GF-D8 (cell line): Measurements from ENCODE around the gene GKN1.

ENCODE experiments used
- DNase-seq: peaks from one replicate; lab custom pipeline; 2025; lab: John Stamatoyannopoulos, UW

Gene GKN1

GRCh38 chr2:69007603-69008002 is 33.2 kb downstream of the GKN1 start:
- no peak for DNase-seq

DNA sequence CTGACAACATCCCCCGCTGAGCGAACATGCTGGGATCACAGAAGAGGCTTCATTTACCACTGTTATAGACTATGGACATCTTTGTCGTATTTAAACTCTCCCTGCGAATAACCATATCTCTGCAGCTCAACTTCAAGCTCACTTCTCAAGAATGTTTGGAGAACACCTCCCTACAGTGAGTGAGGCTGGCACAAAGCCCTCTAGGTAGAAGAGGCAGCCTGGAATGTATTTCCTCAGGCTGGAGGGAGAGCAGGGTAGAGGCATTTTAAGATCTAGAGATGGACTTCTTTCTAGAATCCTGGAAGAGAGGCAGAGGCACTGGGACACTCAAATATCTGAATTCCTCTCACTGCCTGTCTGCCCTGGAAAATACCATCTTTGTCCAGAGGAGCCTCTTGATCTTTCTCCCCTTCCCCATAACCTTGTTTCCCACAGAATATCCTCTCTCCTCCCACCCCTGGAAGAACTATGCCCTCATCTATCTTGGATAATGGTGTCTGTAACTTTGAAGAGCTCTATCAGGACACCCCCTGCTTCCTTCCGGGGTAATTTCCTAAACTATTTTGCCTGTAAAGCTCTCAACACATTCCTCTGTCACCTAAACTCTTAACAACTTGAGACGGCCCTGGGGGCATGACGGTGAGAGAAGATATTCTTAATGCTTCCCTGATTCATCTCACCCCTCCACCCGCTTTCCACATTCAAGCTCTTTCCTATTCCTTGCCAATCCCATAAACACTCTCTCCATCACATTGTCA is 36.2 kb downstream of the GKN1 start:
- no peak for DNase-seq

DNA sequence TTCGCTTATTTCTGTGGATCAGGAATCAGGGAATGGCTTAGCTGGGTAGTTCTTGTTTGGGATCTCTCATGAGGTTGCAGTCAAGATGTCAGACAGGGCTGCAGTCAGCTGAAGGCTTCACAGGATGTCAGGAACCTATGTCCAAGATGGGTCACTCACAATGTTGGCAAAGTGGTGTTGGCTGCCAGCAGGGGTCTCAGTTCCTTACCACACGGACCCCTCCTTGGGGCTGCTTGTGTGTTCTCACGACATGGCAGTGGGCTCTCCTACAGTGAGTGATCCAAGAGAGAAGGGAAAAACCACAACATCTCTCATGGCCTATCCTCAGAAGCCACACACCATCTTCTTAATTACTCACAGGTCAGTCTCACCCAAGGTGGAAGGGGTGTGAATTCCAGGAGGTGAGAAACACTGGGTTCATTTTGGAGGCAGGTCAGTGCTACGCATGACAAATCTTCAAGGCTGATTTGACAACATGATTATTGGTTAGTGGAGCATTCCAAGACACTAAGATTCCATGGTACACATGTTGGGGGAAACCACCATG is 37.2 kb downstream of the GKN1 start:
- DNase-seq, result no peak

- DNase-seq, result no peak
These were observed 38.1 kb downstream of the GKN1 start for GRCh38 chr2:69012310-69013141.

DNA sequence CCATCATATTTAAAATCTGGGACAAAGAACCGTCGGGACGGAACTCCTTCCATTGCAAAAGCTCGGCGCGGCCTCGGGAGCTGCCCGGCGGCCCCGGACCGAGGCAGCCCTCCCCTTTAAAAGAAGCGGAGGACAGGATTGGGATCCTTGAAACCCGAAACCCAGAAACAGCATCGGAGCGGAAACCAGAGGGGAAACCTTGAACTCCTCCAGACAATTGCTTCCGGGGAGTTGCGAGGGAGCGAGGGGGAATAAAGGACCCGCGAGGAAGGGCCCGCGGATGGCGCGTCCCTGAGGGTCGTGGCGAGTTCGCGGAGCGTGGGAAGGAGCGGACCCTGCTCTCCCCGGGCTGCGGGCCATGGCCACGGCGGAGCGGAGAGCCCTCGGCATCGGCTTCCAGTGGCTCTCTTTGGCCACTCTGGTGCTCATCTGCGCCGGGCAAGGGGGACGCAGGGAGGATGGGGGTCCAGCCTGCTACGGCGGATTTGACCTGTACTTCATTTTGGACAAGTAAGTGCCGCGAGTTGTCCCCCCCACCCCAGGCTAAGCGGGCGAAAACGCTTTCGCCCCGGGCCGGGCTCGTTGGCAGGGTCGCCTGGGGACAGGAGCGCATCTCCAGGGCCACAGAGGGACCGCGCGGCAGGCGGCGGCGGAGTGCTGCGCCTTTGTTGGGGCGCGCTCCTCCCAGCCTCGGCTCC is 38.9 kb downstream of the GKN1 start, which contains the start of gene ANTXR1:
Gene ANTXR1, plus strand, starts transcription at position 38 of the 698 bp plus-strand sequence. Its CDS starts 321 bp downstream, at position 359.
- no peak for DNase-seq

DNA sequence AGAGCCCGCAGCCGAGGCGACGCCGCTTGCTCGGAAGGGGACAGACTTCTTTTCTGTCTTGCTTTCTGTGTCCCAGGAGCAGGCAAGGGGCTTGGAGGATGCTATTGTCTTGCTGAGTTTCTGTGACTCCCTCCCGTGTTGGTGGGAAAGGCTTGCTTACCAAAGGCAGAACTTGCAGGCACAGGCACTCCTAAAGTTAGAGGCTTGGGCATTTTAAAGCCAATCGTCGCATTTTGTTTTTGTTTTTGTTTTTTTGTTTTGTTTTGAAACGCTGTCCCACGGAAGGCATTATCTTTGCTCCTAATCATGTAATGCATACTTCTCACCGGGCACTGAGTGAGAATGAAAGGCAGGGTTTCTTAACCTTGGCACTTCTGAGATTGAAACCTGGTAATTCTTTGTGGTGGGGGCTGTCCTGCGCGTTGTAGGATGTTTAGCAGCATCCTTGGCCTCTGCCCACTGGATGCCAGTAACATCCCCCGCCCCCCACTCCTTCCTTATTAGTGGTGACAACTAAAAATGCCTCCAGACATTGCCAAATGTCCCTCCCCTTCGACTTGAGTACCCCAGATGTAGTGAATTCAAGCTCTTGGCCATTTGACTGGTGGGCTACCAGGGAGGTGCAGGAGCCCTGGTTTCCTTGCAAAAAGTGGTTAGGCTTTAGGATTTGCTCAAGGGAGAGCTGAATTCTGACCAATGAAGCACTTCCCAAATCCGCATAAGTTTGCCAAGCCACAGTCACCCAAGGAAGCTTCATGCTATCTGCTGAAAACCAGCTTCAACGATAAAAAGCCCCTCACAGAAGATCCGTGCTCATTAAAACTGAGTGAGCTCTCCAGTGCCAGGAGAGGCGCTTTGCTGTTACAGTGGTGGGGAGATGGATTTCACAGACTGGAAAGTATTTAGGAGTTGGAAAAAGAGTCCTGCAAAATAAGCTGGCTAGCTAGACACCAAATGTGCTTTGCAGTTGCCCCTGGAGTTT is 39.7 kb downstream of the GKN1 start:
- no peak for DNase-seq

- DNase-seq, result no peak
These were observed 42.6 kb downstream of the GKN1 start for GRCh38 chr2:69017080-69017479.

DNA sequence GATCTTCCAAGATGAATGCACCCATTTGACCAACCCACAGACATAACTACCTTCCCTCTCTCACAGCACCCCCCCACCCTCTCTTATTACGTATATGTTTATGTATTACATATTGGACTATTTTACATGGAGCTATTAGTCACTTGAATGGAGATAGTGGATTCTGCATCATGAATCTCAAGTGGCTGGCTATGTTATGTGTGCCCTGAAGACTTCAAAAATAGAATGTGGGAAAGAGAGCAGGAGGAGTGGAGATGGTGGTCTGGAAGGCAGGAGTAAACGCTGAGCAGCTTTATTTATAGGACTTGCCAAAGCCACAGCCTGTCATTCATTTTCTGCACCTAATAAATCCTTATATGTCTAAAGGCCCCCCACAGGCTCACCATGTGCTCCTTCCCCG is 43.4 kb downstream of the GKN1 start:
- no peak for DNase-seq

GRCh38 chr2:69018678-69019095 is 44.3 kb downstream of the GKN1 start:
- no peak for DNase-seq

GRCh38 chr2:69020496-69021426 is 46.3 kb downstream of the GKN1 start:
- DNase-seq, result no peak

DNA sequence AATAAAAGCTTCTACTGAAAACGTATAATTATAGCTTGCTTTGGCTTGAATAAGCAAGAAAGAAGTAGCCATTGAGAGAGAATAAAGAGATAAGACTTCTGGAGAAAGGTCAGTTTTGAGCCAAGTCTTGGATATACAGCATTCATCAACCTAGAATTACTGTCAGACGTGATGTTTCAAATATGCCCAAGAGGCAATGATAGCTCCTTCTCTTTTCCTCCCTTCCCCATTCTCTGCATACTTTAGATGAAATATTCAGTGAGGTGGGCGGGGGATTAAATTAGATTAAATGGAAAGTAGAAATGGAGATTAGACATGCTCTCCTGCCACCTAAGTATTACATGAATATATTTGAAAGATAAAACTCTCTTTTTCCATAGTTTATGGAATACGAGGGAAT is 47.3 kb downstream of the GKN1 start:
- DNase-seq, result no peak

DNA sequence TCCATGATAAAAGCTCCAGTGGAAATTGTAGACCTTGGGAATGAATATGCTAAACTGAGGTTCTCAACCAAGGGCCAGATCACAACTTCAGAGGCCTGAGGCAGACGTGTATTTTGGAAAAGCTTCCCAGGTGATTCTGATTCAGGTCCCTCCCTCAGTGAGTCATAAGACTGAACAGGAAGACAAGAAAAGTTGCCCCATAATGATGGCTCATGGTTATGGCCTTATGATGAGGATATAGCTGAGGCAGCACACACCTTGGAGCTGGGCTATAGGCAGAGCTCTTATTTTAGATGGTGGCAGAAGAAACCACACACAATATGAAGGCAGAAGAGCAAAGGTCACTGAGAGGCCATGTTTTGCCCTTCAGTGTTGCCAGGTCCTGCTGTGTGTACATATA is 48.1 kb downstream of the GKN1 start:
- no peak for DNase-seq

- DNase-seq, result no peak
These were observed 48.8 kb downstream of the GKN1 start for GRCh38 chr2:69023236-69023635.

GRCh38 chr2:69026026-69026425 is 51.6 kb downstream of the GKN1 start:
- DNase-seq, result no peak

DNA sequence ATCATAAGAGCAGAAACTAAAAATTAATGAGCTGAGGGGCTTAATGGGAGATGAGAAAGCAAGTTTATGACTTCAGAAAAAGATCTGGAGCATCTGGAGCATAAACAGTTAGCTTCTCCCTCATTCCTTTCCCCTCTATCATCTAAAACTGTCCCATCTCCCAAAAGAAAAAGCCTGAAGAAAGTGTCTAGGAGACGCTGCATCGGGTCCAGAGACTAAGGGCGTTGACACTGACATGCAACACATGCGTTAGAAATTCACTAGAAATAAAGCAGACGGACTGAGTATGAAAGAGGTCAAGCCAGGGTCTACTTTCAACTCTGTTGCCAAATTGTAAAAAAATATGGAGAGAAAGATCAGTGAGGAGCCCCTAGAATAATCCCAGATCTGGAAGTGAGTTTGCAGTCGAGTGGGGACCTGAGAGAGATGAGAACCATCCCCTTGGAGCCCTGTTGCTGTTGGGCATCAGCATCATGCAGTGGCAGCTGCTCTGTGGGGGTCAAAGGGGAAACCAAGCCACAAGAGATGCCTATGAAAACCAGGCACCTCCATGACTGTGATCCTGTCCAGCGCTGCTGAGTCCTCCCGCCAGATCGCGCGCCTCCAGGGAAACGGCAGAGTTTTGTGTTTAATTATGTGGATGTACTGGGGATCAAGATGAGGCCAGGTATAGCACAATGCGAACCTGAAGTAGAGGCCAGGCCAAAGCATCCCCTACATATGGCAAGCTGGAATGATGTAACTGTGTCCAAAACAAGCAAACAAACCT is 52.4 kb downstream of the GKN1 start:
- no peak for DNase-seq
